H9 (cell line): Measurements from ENCODE around the gene LDB1. TPM values are rescaled to one million over a fixed set of nuclear protein-coding genes. Genes with fewer than 3 reads are reported as not detected.

Source experiments
- DNase-seq: peaks from one replicate; pipeline ENCODE4 v3.0.0-alpha.2; 2017
- H2AFZ ChIP-seq: one replicate; pipeline ENCODE4 v1.6.1; 2013; ENCODE audit warnings: mild to moderate bottlenecking, low read length, control low read depth, moderate library complexity
- H2AK5ac ChIP-seq: 2 replicates; pipeline ENCODE4 v1.6.1; 2013; ENCODE audit warnings: low read length, control low read depth, mixed read lengths; ENCODE audit not compliant: insufficient read length
- H2BK120ac ChIP-seq: one replicate; pipeline ENCODE4 v1.6.1; 2013; ENCODE audit warnings: low read depth, mild to moderate bottlenecking, low read length, control low read depth, inconsistent platforms; ENCODE audit not compliant: poor library complexity, severe bottlenecking
- H2BK12ac ChIP-seq: 2 replicates; pipeline ENCODE4 v1.6.1; 2013; ENCODE audit warnings: low read length, control low read depth, mixed read lengths, low read depth; ENCODE audit not compliant: insufficient read length
- H2BK15ac ChIP-seq: 2 replicates; pipeline ENCODE4 v1.6.1; 2013; ENCODE audit warnings: low read depth, low read length, control low read depth
- H2BK20ac ChIP-seq: one replicate; pipeline ENCODE4 v1.6.1; 2013; ENCODE audit warnings: low read depth, mild to moderate bottlenecking, low read length, control low read depth, inconsistent platforms; ENCODE audit not compliant: poor library complexity, severe bottlenecking
- H2BK5ac ChIP-seq: 2 replicates; pipeline ENCODE4 v1.6.1; 2013; ENCODE audit warnings: low read length, control low read depth, mixed read lengths; ENCODE audit not compliant: insufficient read length
- H3K14ac ChIP-seq: 2 replicates; pipeline ENCODE4 v1.6.1; 2013; ENCODE audit warnings: low read length, control low read depth; ENCODE audit not compliant: insufficient read depth
- H3K18ac ChIP-seq: 2 replicates; pipeline ENCODE4 v1.6.1; 2013; ENCODE audit warnings: low read depth, mild to moderate bottlenecking, mixed read lengths, low read length, control low read depth; ENCODE audit not compliant: insufficient read length
- H3K23ac ChIP-seq: 2 replicates; pipeline ENCODE4 v1.6.1; 2013; ENCODE audit warnings: low read length, control low read depth, mixed read lengths, low read depth; ENCODE audit not compliant: insufficient read length
- H3K23me2 ChIP-seq: 2 replicates; pipeline ENCODE4 v1.6.1; 2013; ENCODE audit warnings: low read depth, mild to moderate bottlenecking, mixed read lengths, low read length, control low read depth; ENCODE audit not compliant: insufficient read length, poor library complexity, severe bottlenecking
- H3K27ac ChIP-seq: 2 replicates; pipeline ENCODE4 v1.5.1; 2013; ENCODE audit warnings: low read length, control low read depth, mixed read lengths, low read depth; ENCODE audit not compliant: insufficient read length
- H3K27me3 ChIP-seq: 2 replicates; pipeline ENCODE4 v1.6.1; 2013; ENCODE audit warnings: low read length, control low read depth, inconsistent platforms; ENCODE audit not compliant: insufficient read depth
- H3K4ac ChIP-seq: 2 replicates; pipeline ENCODE4 v1.6.1; 2013; ENCODE audit warnings: low read depth, mild to moderate bottlenecking, control low read depth, inconsistent platforms, low read length, moderate library complexity
- H3K4me1 ChIP-seq: 2 replicates; pipeline ENCODE4 v1.6.1; 2013; ENCODE audit warnings: low read length, control low read depth, inconsistent platforms; ENCODE audit not compliant: insufficient read depth
- H3K4me2 ChIP-seq: 2 replicates; pipeline ENCODE4 v1.6.1; 2013; ENCODE audit warnings: low read length, control low read depth, mixed read lengths; ENCODE audit not compliant: insufficient read length, insufficient read depth
- H3K56ac ChIP-seq: 2 replicates; pipeline ENCODE4 v1.6.1; 2013; ENCODE audit warnings: low read depth, mild to moderate bottlenecking, mixed read lengths, low read length, control low read depth; ENCODE audit not compliant: insufficient read length
- H3K79me1 ChIP-seq: 2 replicates; pipeline ENCODE4 v1.6.1; 2013; ENCODE audit warnings: low read depth, mild to moderate bottlenecking, moderate library complexity, low read length, control low read depth, inconsistent platforms; ENCODE audit not compliant: insufficient read depth, poor library complexity, severe bottlenecking
- H3K79me2 ChIP-seq: 2 replicates; pipeline ENCODE4 v1.6.1; 2013; ENCODE audit warnings: low read length, control low read depth, inconsistent platforms; ENCODE audit not compliant: insufficient read depth
- H3K9ac ChIP-seq: 2 replicates; pipeline ENCODE4 v1.6.1; 2013; ENCODE audit warnings: low read length, control low read depth, mixed read lengths; ENCODE audit not compliant: insufficient read length; ENCODE audit errors: extremely low read depth
- H3K9me3 ChIP-seq: one replicate; pipeline ENCODE4 v1.6.1; 2013; ENCODE audit warnings: low read depth, low read length, inconsistent platforms; ENCODE audit not compliant: control insufficient read depth
- H3T11ph ChIP-seq: one replicate; pipeline ENCODE4 v1.6.1; 2013; ENCODE audit warnings: mild to moderate bottlenecking, low read length, control low read depth, inconsistent platforms
- H4K20me1 ChIP-seq: one replicate; pipeline ENCODE4 v1.6.1; 2013; ENCODE audit not compliant: control insufficient read depth, insufficient read length, insufficient read depth
- H4K5ac ChIP-seq: 2 replicates; pipeline ENCODE4 v1.6.1; 2013; ENCODE audit warnings: low read depth, mild to moderate bottlenecking, mixed read lengths, low read length, control low read depth; ENCODE audit not compliant: insufficient read length
- H4K8ac ChIP-seq: replicated peaks from 2 replicates; pipeline ENCODE4 v1.6.1; 2013; ENCODE audit warnings: low read length, control low read depth, mixed read lengths, low read depth; ENCODE audit not compliant: insufficient read length
- H4K91ac ChIP-seq: 2 replicates; pipeline ENCODE4 v1.6.1; 2013; ENCODE audit warnings: low read depth, mild to moderate bottlenecking, moderate library complexity, mixed read lengths, low read length, control low read depth; ENCODE audit not compliant: insufficient read length
- H3K27ac Mint-ChIP-seq, 3 experiments: 2 replicates in 2 of 3; 3 replicates in 1 of 3; pipeline ENCODE4 v1.8.0; 2020 to 2021; ENCODE audit warnings: mixed read lengths in 3 of 3, mild to moderate bottlenecking in 1 of 3, moderate library complexity in 1 of 3
- H3K27me3 Mint-ChIP-seq: 2 replicates; pipeline ENCODE4 v1.8.0; 2021; ENCODE audit warnings: low read depth, mild to moderate bottlenecking, moderate library complexity, mixed read lengths
- H3K36me3 Mint-ChIP-seq, 3 experiments: 2 replicates in 2 of 3; 3 replicates in 1 of 3; pipeline ENCODE4 v1.8.0; 2020 to 2021; ENCODE audit warnings: low read depth in 3 of 3, mixed read lengths in 3 of 3; ENCODE audit not compliant: insufficient read depth in 1 of 3
- H3K4me1 Mint-ChIP-seq, 2 experiments: 2 replicates each; pipeline ENCODE4 v1.8.0; 2020; ENCODE audit warnings: mixed read lengths in 2 of 2
- H3K4me3 Mint-ChIP-seq, 2 experiments: 2 replicates in 1 of 2; 3 replicates in 1 of 2; pipeline ENCODE4 v1.8.0; 2020 to 2021; ENCODE audit warnings: mild to moderate bottlenecking in 2 of 2, mixed read lengths in 2 of 2, moderate library complexity in 1 of 2
- H3K9me3 Mint-ChIP-seq, 2 experiments: 2 replicates in 1 of 2; 3 replicates in 1 of 2; pipeline ENCODE4 v1.8.0; 2020; ENCODE audit warnings: mild to moderate bottlenecking in 2 of 2, mixed read lengths in 2 of 2, moderate library complexity in 1 of 2
- CTCF ChIP-seq: fragments of 200-600 bp; sonication (generic); conservative IDR thresholded peaks from 3 replicates; pipeline ENCODE4 v1.8.0; 2021; ENCODE audit warnings: antibody characterized with exemption, mild to moderate bottlenecking
- WGBS: extraction: QIAGEN DNeasy Blood & Tissue Kit; methylation state at CpG from one replicate; pipeline ENCODE4 v1.1.7; 2013; ENCODE audit warnings: missing lambda C conversion rate, low lambda C conversion rate, mixed read lengths; ENCODE audit not compliant: insufficient read length; ENCODE audit errors: extremely low coverage; 5-methylcytosine and 5-hydroxymethylcytosine counted together
- total RNA-seq: library from RNA; stranded (reverse); gene quantifications from 2 replicates; pipeline ENCODE4 v1.2.1, GENCODE V29; 2021

LDB1 gene
- total RNA-seq, 1 experiment from 2014 or later, result 80.5 TPM

- Histone ChIP-seq H4K8ac (no peak overlapping the region), H4K20me1 (no peaks in the 10 kb centered on the region), H3K79me1 (no peaks in the 10 kb centered on the region), H3K4me2 (no peak overlapping the region), H3K9me3 (no peaks in the 10 kb centered on the region), H2BK120ac (no peak overlapping the region), H2BK20ac (no peak overlapping the region), H2BK12ac (no peak overlapping the region), H3K4ac (no peak overlapping the region), H4K91ac (no peak overlapping the region), H3K23ac (no peak overlapping the region), H3T11ph (no peak overlapping the region), H3K27ac (no peak overlapping the region), H2AK5ac (no peak overlapping the region), H2AFZ (no peak overlapping the region), H3K23me2 (peaks cover 5% of the 10 kb centered on the region), H3K18ac (no peak overlapping the region), H3K79me2 (peaks cover 8% of the 10 kb centered on the region), H3K9ac (no peak overlapping the region), H3K56ac (no peak overlapping the region), H2BK5ac (no peak overlapping the region), H3K4me1 (peaks cover 2% of the 10 kb centered on the region; the same call in 1 of the 2 replicates), H3K27me3 (no peaks in the 10 kb centered on the region), H4K5ac (no peak overlapping the region), H2BK15ac (no peak overlapping the region), H3K14ac (no peak overlapping the region)
- no peak for DNase-seq
- WGBS, result no CpG with 5 or more reads among the region's 13 CpGs
- Mint-ChIP-seq H3K9me3 (no peaks in the 10 kb centered on the region), H3K36me3 (peaks cover 61 to 89% (median 76%) of the 10 kb centered on the region in 3 experiments), H3K27ac (no peak overlapping the region; a peak in 2 of 7 replicates), H3K4me3 (no peak overlapping the region), H3K4me1 (peaks cover 14 to 17% of the 10 kb centered on the region in 2 experiments), H3K27me3 (no peaks in the 10 kb centered on the region)
- TF ChIP-seq CTCF, result no peak
Measured at GRCh38 chr10:102148275-102148674, 28.1 kb upstream of the LDB1 start.
